NCI-H1436 (cell line): ENCODE data around the gene FNDC11.
"Not testable (repeated sequence)": the region's sequence is repeated elsewhere in the genome, so short reads cannot be mapped to it uniquely, and the experiment has no call there.

Experiments used
- DNase-seq: peaks from one replicate; lab custom pipeline; 2025; lab: John Stamatoyannopoulos, UW

Gene FNDC11

DNA sequence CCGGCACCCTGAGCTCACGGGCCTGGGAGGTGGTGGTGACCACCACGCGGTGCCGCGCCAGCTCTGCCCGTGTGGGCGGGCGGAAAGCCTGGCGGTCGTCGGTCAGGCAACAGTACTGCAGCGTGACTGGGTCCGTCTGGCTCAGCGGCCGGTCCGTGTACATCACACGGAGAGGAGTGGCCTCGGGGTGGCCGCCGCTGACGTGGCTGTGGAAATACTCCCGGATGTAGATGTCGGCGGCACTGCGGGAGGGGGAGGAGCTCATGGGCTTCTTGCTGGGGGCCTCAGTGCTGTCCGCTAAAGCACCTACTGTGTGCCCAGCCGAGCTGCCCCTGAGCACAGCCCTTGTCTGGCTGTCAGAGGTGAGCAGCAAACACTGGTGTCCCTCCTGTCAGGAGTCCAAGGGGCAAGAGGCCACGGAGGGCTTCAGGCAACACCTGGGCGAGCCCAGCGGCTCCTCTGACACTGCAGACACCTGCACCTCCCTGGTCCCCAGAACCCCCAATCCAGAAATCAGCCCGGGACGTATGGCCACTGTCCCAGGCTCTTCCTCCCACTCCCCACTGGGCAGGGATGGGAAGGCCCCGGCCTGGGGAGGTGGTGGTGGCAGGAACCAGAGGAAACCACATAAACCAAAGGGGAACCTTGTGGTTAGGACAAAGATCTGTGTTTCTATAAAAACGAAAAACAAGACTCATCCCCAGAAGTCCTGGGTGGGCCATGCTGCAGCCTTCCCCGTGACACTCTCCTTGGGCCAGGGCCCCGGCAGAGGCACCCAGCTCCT is 13.6 kb downstream of the FNDC11 start:
- no peak for DNase-seq

DNA sequence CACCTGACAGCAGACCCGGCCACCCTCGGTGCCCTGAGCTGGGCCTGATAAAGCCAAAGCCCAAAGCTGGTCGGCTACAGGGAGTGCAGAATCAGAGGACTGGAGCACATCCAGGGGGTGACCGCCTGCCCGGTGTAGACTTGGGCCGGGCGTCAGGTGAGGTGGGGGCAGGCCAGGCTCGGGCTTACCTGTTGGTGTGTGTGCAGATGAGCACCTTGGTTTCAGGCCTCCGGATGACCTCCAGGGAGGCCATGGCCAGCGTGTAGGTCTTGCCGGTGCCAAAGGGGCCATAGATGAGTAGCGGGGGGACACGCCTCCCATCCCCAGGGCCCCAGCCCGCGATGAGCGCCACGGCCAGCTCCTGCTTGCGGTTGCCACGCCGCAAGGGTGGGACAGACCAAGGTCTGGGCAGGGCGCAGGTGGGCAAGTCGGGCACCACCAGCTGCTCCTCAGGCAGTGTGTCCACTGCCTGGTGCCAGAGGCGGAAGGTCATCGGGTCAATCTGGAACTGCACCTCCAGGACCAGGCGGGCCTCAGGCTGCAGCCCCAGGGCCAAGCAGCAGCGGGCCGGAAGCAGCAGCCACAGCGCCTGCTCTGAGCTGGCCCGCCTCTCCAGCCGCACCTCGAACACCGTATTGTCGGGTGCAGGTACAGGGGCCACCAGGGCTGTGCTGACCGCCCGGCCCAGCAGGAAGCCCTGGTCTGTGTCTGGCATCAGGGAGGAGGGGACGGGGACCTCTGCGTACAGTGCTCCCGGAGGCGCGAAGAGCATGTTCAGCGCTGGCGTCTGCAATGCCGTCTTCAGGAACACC is 14.4 kb downstream of the FNDC11 start:
- DNase-seq: no peak

DNA sequence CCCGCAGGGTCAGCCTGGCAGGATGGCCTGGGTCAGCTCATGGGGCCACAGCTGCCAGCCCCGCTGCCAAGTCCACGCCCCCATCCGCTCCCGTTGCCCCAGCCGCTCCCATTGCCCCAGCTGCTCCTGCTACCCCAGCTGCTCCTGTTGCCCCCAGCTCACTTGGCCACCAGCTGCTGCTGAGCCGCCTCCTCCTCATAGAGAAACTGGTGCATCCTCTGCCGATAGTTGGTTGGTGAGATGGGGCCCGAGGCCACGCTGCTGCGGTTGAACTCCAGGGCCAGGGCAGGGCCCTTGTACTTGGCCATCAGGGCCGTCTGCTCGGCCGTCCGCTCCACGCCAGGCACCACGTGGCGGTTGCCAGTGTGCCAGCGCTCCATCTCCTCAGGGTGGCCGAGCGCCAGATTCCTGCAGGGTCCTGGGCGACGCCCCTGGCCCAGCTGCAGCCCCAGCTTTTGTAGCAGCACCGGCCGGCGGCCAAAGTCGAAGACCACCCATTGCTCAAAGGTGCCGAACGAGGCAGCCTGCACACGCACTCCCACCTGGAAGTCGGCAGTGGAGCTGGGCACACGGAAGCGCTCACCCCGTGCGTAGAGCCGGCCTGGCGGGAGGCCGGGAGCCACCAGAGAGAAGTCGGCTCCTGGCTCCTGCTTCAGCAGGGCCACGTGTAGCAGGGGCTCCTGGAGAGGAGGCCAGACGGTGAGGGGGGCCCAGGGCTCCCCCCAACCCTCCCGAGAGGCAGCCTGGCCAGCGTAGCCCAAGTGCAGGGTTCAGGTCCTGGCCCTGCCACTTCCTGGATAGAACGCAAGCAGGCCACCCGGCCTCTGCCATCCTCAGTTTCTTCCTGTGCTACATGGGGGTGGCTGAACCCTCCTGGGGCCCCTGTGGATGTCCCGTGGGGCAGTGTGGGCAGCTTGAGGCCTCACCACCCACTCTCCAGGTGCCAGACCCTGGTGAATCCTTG is 15.3 kb downstream of the FNDC11 start:
- DNase-seq: no peak

DNA sequence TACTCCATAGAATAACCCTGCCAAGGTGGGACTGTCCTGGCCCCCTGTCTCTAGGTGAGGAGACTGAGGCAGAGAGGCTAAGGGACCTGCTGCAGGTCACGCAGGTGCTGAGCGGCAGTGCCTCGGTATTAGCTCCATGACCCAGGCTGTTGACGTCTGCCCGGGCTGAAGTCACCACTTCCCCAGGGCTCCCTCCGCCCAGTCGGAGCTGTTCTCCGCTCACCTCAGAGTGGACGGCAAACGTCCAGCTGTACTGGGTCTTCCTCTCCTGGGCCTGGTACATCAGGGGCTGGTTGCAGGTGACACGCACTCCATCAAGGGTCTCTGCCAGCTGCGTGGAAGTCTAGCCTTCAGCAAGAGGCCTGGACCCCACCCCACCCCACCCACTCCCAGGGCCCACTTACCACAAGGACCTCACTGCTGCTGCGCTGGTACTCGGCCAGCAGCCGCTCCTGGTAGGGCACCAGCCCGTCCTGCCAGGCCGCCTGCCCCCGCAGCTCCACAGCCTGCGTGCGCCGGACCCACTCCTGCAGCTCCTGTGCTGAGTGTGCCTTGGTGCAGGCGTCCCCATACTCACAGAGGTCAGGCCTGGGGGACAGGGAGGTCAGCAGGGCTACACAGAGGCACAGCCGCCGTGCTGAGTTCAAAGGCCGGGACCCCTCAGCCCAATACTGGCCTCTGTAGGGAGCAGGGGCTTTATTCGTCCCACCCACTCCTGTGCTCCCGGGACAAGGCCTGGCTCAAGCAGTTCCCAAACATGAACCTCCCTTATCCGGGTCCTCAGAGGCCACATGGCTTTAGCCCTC is 16.5 kb downstream of the FNDC11 start:
- no peak for DNase-seq

DNA sequence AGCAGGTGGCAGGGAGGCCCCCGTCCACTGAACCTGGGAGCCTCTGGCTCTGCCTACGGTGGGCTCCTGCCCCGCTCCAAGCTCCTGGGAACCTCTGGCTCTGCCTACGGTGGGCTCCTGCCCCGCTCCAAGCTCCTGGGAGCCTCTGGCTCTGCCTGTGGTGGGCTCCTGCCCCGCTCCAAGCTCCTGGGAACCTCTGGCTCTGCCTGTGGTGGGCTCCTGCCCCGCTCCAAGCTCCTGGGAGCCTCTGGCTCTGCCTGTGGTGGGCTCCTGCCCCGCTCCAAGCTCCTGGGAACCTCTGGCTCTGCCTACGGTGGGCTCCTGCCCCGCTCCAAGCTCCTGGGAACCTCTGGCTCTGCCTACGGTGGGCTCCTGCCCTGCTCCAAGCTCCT is 17.1 kb downstream of the FNDC11 start:
- not testable (repeated sequence) for DNase-seq

DNA sequence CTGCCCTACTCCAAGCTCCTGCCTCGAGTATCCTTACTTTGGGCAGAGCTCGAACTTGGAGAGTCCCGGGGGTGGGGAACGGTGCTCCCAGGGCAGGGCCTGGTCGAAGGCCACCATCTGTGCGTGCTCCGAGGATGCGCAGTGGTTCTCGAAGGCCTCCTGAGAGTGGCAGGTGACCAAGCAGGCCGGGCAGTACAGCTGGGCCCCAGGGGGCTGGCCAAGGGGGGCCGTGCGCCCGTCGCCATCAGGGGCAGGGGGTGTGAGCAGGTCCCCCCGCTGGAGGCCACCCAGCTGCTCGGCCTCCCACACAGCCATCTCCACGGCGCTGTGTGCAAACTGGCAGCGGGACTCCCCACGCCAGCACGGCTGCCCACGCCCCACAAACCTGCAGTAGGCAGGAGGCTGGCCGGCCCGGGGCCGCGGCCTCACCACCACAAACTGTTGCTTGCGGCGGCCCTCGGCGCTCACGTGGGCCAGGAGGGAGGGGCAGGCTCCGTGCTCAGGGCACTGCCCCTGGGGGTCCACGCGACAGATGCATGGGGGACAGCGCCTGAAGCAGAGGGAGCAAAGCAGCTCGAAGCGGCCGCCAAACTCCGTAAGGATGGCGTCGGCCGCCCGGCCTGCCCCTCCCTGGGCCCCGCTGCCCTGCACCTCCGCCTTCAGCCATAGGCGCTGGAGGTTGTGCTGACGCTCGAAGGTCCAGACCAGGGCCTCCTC is 18.3 kb downstream of the FNDC11 start:
- DNase-seq: no peak

DNA sequence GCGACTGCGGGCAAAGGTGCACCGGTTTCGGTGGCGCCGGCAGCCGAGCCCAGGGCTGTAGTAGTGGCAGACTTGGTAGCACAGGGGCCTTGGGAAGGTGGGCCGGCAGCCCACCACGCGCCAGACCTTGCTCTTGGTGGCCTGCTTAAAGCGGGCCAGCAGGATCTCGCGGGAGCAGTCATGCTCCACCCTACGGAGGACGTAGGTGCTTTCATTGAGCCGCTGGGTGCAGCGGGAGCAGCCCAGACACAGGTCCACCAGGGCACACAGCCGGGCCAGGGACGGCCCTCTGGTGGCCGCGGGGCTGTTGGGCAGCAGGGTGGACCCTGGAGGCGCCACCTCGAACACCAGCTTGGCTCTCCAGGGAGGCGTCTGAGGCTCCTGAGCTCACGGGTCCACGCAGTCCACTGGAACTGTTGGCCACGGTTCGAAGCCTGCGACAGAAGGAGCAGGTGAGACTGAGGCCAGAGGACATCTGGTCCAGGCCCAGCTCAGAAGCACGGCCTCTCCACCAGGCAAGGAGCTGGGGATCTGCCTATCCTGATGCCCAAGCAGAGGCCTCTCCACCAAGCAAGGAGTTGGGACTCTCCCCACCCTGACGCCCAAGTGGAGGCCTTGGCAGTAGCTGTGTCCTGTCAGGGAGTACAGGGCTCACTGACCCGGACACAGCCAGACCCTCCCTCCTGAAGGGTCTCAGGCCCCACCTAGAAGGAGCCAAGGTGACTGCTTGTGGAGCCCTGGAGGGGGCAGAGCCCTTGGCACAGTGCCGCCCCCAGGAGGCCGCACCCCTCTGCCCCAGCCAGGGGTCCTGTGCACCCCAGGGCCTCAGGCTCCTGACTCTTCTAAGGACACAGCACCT is 19.1 kb downstream of the FNDC11 start:
- DNase-seq: no peak

DNA sequence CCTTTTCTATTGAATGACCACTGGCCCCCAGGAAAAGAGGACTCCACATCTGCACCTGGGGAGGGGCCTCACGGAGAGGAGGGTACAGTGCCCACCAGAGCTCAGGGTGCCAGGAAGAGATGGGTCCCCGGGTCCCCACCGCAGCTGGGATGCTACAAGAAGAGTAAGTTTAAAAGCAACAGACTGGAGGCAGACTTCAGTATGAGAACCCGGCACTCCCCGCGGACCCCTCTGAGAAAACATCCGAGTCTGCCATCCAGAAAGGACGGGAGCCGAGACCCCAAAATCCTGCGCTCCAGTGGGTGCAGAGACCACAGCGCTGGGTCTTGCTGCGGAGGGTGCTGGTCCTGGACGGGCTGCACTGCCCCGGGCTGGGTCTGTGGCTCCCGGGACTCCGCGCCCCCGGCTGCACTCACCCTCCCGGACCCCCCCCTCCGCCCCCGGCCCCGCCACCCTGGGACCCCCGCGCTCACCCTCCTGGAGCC is 19.7 kb downstream of the FNDC11 start:
- DNase-seq: no peak

DNA sequence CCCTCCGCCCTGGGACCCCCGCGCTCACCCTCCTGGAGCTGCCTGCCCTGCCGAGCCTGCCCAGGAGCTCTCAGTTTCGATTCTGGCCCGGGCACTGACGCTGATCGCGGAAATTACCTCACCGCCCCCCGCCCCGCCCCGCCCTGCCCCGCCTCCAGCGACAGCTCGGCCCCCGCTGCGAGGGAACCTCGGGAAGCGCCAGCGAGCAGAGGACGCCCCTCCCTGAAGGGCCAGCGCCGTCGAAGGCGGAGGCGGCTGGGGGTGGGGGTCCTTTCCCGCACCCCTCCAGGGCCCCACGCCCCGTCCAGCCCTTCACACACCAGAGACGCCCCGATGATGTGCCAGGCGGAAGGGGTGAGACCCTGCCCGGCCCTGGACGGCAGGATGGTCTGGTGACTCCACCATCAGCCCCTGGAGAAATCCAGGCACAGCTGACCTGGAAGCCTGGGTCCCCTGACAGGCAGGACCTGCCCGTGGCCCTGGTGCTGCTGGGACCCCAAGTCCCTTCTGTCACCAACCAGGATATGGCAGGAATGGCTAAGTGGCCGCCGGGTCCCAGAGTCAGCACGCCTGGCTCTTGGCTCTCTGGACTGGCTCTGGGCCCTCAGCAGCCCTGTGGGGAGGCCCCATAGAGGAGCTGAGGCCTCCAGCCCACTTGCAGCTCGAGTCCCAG is 20.3 kb downstream of the FNDC11 start, which contains the start of gene HELZ2:
HELZ2 (minus strand) TSS at position 84 of the 673 bp plus-strand sequence. CDS start 1,854 bp downstream, outside the sequence.
- DNase-seq: peak; percentile 43

DNA sequence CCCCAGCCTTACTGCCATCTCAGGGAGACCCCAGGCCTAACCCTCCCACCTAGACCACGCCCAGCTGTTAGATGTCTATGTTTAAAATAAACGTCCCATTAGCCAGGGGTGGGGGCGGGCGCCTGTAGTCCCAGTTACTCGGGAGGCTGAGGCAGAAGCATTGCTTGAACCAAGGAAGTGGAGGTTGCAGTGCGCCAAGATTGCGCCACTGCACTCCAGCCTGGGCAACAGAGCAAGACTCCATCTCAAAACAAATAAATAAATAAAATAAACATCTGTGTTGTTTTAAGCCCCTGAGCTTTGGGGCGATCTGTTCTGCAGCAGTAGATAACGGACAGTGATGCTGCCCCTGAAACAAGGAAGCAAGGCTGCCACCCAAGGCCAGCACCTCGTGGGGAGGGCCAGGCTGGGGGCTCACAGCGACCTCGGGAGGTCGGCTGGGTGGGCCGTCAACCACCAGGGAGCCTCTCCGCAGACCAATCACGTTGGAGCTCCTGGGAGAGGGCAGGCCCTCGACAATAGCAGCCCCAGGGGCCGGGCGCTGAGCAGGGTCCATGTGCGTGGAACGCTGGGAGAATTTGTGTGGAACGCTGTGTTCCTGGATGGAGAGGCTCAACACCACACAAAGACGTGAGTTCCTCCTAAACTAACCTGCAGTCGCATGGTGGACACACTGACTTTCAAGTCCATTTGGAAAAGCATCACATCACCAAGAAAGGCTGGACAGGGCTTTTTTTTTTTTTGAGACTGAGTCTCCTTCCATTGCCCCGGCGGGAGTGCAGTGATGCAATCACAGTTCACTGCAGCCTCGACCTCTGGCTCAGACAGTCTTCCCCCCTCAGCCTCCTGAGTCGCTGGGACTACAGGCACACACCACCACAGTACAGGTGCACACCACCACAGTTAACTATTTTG is 21.1 kb downstream of the FNDC11 start:
- DNase-seq: no peak

DNA sequence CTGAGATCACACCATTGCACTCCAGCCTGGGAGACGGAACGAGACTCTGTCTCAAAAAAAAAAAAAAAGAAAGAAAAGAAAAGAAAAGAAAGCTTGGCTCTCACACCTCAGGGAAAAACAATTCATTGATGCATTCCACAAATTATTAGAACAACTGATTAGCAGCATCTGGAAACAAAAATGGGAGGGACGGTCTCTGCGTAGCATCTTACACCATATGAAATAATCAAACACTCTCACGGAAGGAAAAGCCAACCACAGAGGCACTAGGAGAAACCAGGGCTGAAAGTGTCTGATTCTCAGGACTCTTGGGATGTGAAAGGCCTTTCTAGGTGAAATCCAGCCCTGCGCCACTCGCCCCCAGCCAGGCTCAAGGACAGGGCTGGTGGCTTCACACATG is 22.4 kb downstream of the FNDC11 start:
- no peak for DNase-seq

DNA sequence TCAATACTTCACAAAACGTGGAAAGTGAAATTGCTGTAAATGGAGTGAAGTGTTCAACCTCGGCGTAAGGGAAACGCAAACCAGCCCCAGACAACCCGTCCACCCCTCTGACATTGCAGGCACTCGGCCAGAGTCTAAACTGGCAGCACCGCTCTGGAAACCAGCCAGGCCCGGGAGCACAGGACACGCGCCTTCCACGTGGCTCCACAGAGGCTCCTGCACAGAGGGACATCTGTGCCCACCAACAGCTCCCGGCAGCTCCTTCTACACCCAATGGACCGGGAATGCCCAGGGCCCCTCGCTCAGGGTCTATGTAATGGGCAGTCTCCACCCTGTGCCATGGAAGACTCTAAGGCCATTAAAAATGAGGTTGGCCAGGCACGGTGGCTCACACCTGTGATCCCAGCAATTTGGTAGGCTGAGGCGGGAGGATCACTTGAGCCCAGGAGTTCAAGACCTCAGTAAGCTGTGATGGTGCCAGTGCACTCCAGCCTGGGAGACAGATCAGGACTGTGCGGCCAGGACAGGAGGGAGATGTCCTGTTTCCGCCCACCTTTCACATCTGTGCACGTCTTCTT is 23.4 kb downstream of the FNDC11 start:
- DNase-seq: no peak

DNA sequence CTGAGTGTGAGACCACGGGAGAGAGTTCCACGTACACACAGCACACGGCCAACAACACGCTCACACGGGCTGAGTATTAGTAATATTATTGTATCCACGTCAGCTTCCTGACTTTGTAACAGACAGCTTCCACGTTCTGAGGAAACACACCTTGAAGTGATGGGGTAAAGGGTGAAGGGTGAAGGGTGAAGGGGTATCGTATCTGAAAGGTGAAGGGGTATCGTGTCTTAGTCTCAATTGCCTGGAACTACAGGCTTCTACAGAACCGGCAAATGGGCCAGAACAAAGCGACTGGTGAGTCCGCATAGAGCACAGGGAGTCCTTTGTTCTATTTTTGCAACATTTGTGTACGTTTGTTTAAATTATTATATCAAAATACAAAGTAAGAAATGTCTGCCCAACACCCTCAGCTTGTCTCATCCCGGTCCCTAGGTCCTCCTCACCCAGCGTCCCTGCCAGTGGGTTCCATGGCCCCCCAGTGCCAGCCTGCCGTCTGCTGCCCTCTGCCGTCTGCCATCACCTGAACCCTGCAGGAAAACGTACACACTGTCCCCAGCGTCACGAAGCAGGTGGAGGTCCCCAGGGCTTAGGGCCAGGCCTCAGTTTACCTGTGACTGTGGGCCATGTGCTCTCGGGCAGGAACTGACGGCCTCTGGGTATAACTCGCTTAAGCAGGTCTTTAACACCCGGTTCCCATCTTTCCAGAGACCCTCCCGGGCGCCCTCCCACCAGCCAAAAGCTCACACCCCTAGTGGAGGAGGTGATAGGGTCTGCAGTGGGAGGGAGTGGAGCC is 24.5 kb downstream of the FNDC11 start:
- DNase-seq: peak; percentile 4

DNA sequence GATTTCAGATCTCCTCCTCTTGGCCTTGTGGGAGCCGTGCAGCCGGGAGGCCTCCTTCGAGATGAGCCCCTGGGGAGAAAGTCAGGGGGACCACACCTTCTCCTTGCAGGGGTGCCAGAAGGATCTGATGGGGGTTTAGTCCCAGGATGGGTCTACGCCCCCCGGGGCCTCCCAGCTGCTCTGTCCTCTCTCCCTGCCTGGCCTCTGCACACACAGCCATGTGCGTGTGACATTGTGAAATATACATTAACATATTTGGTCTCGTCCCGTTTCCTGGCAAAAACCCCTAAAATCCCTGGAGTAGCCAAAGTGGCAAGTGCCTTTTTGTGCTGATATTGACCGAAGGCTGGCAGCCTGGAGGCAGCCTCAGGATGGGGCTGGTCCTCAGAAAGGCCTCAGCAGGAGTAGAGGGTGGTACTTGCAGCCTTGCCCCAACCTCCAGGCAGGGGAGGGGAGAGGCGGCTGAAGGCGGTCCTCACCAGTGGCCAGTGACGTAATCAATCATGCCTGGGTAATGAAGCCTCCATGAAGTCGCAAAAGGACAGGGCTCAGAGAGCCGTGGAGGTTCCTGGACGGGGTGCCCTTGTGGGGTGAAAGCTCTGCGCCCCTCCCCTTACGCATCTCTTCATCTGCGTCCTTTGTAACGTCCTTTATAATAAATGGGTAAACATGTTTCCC is 25.2 kb downstream of the FNDC11 start:
- no peak for DNase-seq

DNA sequence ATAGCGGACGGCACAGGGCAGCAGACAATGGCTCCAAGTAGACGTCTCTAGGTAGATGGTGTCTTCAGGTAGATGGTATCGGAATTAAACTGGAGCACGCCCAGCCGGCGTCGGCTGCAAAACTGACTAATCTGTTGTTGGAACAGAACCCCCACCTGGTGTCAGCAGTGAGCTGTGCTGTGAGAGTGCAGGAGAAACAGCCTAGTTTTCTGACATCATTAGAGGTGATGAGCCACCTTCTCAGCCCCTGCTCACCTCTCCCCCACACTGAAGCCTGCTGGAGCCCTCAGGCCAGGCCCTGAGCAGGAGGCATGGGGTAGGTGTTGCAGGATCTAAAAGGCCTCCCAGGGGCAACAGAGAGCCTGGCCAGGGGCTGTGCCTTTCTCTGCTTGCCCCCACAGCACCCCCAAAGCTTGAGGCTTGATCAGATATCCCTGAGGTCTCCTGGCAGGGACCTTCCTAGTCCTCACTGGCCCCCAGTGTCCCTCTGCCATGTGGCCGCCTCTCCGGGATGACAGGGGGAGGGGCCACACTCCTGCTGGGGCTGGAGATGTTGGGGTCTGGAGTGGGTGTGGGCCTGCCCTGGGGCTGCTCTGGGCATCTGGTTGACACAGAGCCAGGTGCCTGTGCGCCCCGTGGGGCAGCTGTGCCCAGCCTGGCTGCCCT is 27.0 kb downstream of the FNDC11 start:
- DNase-seq: peak; percentile 46
